Effector memory CD4-positive, alpha-beta T cell (primary cell): Measurements from ENCODE around the gene CYP4F2.
"Not testable (repeated sequence)": the region's sequence is repeated elsewhere in the genome, so short reads cannot be mapped to it uniquely, and the experiment has no call there.

Experiments
- DNase-seq, 3 donors: peaks; one replicate each; pipeline ENCODE4 v3.0.0-alpha.2; 2020
- H3K27ac ChIP-seq: 2 replicates; pipeline ENCODE4 v1.7.0; 2013; ENCODE audit warnings: mild to moderate bottlenecking, low read length, moderate library complexity; ENCODE audit not compliant: insufficient read depth, poor library complexity, severe bottlenecking
- H3K27me3 ChIP-seq: replicated peaks from 2 replicates; pipeline ENCODE4 v1.7.0; 2013; ENCODE audit warnings: mild to moderate bottlenecking, low read length; ENCODE audit not compliant: insufficient read depth, control insufficient read depth, poor library complexity, severe bottlenecking
- H3K36me3 ChIP-seq: 2 replicates; pipeline ENCODE4 v1.7.0; 2013; ENCODE audit warnings: mild to moderate bottlenecking, low read length, moderate library complexity; ENCODE audit not compliant: control insufficient read depth, insufficient read depth
- H3K4me1 ChIP-seq: 2 replicates; pipeline ENCODE4 v1.7.0; 2013; ENCODE audit warnings: low read length, mild to moderate bottlenecking; ENCODE audit not compliant: control insufficient read depth, insufficient read depth, poor library complexity, severe bottlenecking
- H3K4me3 ChIP-seq: 2 replicates; pipeline ENCODE4 v1.7.0; 2013; ENCODE audit warnings: low read length, low read depth, mild to moderate bottlenecking; ENCODE audit not compliant: insufficient read depth, poor library complexity, severe bottlenecking
- H3K9me3 ChIP-seq: 2 replicates; pipeline ENCODE4 v1.7.0; 2013; ENCODE audit warnings: mild to moderate bottlenecking, low read length, moderate library complexity; ENCODE audit not compliant: control insufficient read depth

Gene CYP4F2

GRCh38 chr19:15926484-15926883 lies 28.6 kb upstream of the CYP4F2 start:
- H3K4me1 ChIP-seq, result no peaks in the 10 kb centered on the region
- H3K4me3 ChIP-seq, result no peak overlapping the region
- no peaks in the 10 kb centered on the region for H3K36me3 ChIP-seq
- no peaks in the 10 kb centered on the region for H3K9me3 ChIP-seq
- no peak for DNase-seq
- no peak overlapping the region for H3K27ac ChIP-seq
- peaks cover 10% of the 10 kb centered on the region for H3K27me3 ChIP-seq

- H3K27me3 ChIP-seq, result peaks cover 4% of the 10 kb centered on the region
- H3K9me3 ChIP-seq, result no peaks in the 10 kb centered on the region
- no peak for DNase-seq
- H3K4me1 ChIP-seq, result no peaks in the 10 kb centered on the region
- no peaks in the 10 kb centered on the region for H3K36me3 ChIP-seq
- H3K27ac ChIP-seq, result no peak overlapping the region
- no peak overlapping the region for H3K4me3 ChIP-seq
Observed at GRCh38 chr19:15923702-15924101, 25.8 kb upstream of the CYP4F2 start.

DNA sequence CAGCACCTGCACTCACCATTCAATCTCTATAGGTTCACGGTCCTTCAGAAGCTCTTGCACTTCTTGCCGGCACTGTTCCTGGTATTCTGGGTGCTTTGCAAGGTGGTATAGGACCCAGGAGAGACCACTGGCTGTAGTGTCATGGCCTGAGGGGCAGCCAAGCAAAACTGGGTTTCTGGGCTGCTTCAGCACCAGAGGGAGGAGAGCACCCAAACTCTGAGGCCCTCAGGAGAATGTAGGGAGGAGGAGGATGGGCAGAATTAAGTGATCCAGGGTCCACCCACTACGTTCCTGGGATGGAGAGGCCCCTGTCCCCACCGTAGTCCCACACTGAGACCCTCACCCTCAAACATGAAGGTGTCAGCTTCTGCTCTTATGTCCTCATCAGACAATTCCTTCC lies 24.1 kb upstream of the CYP4F2 start:
- Histone ChIP-seq H3K4me3 (no peak overlapping the region), H3K9me3 (no peaks in the 10 kb centered on the region), H3K36me3 (no peaks in the 10 kb centered on the region), H3K4me1 (no peaks in the 10 kb centered on the region), H3K27me3 (peaks cover 4% of the 10 kb centered on the region), H3K27ac (no peak overlapping the region)
- DNase-seq, result no peak

DNA sequence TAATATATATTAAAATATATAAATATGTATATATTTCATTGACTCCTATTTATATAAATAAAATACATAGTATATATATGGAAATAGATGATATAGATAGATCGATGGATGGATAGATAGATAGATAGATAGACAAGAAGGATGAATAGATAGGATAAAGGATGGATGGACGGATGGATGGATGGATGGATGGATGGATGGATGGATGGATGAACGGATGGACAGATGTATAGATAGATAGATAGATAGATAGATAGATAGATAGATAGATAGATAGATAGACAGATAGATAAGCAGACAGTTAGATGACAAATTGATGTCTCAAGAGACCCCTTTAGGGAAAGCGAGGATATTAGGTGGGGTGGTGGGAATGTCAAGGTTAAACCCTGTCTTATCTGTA lies 21.4 kb upstream of the CYP4F2 start:
- Histone ChIP-seq H3K27me3 (peaks cover 4% of the 10 kb centered on the region), H3K36me3 (no peaks in the 10 kb centered on the region), H3K27ac (no peak overlapping the region), H3K4me3 (no peak overlapping the region), H3K4me1 (no peaks in the 10 kb centered on the region), H3K9me3 (no peaks in the 10 kb centered on the region)
- no peak for DNase-seq

GRCh38 chr19:15915109-15915508 lies 17.2 kb upstream of the CYP4F2 start:
- DNase-seq, result no peak
- no peaks in the 10 kb centered on the region for H3K36me3 ChIP-seq
- H3K27me3 ChIP-seq, result peaks cover 22% of the 10 kb centered on the region
- no peak overlapping the region for H3K4me3 ChIP-seq
- H3K4me1 ChIP-seq, result no peaks in the 10 kb centered on the region
- H3K9me3 ChIP-seq, result no peaks in the 10 kb centered on the region
- H3K27ac ChIP-seq, result no peak overlapping the region

DNA sequence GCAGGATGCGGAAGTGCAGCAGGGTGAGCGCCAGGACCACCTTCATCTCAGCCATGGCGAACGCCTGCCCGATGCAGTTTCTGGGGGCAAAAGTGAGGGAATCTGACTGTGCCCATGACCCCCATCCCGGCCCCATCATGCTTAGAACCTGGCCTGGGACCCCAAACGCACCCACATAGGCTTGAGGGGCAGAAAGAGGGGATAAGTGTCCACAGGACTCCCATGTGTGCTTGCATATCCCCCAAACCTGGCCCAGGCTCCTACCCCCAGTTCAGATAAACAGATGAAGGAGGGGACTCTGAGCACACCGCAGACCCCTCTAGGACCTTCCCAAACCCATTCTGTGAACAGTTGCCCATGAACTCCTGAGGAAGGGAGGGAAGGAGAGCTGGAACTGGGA lies 16.0 kb upstream of the CYP4F2 start:
- H3K4me3 ChIP-seq, result no peak overlapping the region
- H3K9me3 ChIP-seq, result no peaks in the 10 kb centered on the region
- H3K27ac ChIP-seq, result no peak overlapping the region
- no peak for DNase-seq
- no peaks in the 10 kb centered on the region for H3K4me1 ChIP-seq
- no peaks in the 10 kb centered on the region for H3K36me3 ChIP-seq
- H3K27me3 ChIP-seq, result peaks cover 22% of the 10 kb centered on the region

DNA sequence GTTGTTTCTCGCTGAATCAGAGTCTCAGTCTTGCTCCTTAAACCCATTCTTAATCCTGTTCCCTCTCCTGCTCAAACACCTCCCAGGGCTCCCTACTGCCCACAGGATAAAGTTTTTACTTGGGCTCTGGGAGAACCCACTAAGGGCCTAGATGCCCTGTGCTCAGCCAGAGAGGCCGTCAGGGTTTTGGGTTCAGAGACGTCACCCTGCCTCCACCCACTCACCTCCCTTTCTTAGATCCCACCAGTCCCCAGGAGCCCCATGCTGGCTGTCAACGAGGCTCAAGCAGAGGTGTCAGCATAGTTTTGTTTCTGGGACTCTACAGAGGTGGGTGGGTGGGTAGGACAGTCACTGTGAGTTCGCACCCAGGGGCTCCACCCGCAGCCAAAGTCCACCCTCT lies 15.5 kb upstream of the CYP4F2 start:
- Histone ChIP-seq H3K4me3 (no peak overlapping the region), H3K36me3 (no peaks in the 10 kb centered on the region), H3K27ac (no peak overlapping the region), H3K9me3 (no peaks in the 10 kb centered on the region), H3K4me1 (no peaks in the 10 kb centered on the region), H3K27me3 (peaks cover 22% of the 10 kb centered on the region)
- DNase-seq, result no peak

- H3K9me3 ChIP-seq, result no peaks in the 10 kb centered on the region
- no peaks in the 10 kb centered on the region for H3K4me1 ChIP-seq
- no peak overlapping the region for H3K27ac ChIP-seq
- H3K27me3 ChIP-seq, result peaks cover 24% of the 10 kb centered on the region
- H3K4me3 ChIP-seq, result no peak overlapping the region
- no peak for DNase-seq
- no peaks in the 10 kb centered on the region for H3K36me3 ChIP-seq
Observed at GRCh38 chr19:15911599-15912235, 13.8 kb upstream of the CYP4F2 start.

GRCh38 chr19:15905026-15905425 lies 7.2 kb upstream of the CYP4F2 start:
- H3K27ac ChIP-seq, result no peak overlapping the region
- H3K9me3 ChIP-seq, result no peaks in the 10 kb centered on the region
- no peaks in the 10 kb centered on the region for H3K36me3 ChIP-seq
- peaks cover 6% of the 10 kb centered on the region for H3K27me3 ChIP-seq
- DNase-seq, result no peak
- H3K4me1 ChIP-seq, result no peaks in the 10 kb centered on the region
- no peak overlapping the region for H3K4me3 ChIP-seq

GRCh38 chr19:15902898-15903297 lies 5.0 kb upstream of the CYP4F2 start:
- not testable (repeated sequence) for DNase-seq, H3K27ac ChIP-seq, H3K27me3 ChIP-seq, H3K9me3 ChIP-seq, H3K4me3 ChIP-seq, H3K36me3 ChIP-seq, H3K4me1 ChIP-seq
